ENCODE results near the gene SEMA5A. TPM values are rescaled to one million over a fixed set of nuclear protein-coding genes. Genes with fewer than 3 reads are reported as not detected.

Gene SEMA5A
- total and polyA plus RNA-seq, 7 donors: 0.60 to 4.7 (median 2.8) TPM

- no peak for DNase-seq
- no peaks in the 10 kb centered on the region for H3K27me3 ChIP-seq
- peaks cover 0 to 20% (median 7%) of the 10 kb centered on the region in 4 donors for H3K4me1 ChIP-seq
- no peaks in the 10 kb centered on the region for H3K36me3 ChIP-seq
- H3K4me3 ChIP-seq: no peak overlapping the region
- no peak overlapping the region for H3K27ac ChIP-seq
- intact Hi-C loops (cut with DNase I): no loop called here
- no peaks in the 10 kb centered on the region for H3K9me3 ChIP-seq
- TF ChIP-seq CTCF (IDR thresholded peaks at IDR 0.05) (no peak), POLR2A (IDR thresholded peaks at IDR 0.05) (no peak), EP300 (IDR thresholded peaks at IDR 0.05) (no peak), POLR2AphosphoS5 (IDR thresholded peaks at IDR 0.05) (no peak)
- 80 to 91% methylated on average over 6 of the region's 6 CpGs for WGBS, 2 donors
Observed at GRCh38 chr5:9094582-9094981, 451.3 kb downstream of the SEMA5A start.

- WGBS, 2 donors: 89 to 93% methylated on average over 5 of the region's 5 CpGs
- no peaks in the 10 kb centered on the region for H3K9me3 ChIP-seq
- intact Hi-C loops (cut with DNase I): no loop called here
Observed at GRCh38 chr5:9091896-9092662, 453.8 kb downstream of the SEMA5A start.

GRCh38 chr5:9090381-9091026 is 455.4 kb downstream of the SEMA5A start:
- Histone ChIP-seq H3K36me3 (no peaks in the 10 kb centered on the region), H3K27me3 (no peaks in the 10 kb centered on the region), H3K4me3 (no peak overlapping the region), H3K9me3 (no peaks in the 10 kb centered on the region), H3K27ac (no peak overlapping the region), H3K4me1 (peaks cover 0 to 20% (median 7%) of the 10 kb centered on the region in 4 donors)
- DNase-seq: no peak
- no peak for TF ChIP-seq POLR2A (IDR thresholded peaks at IDR 0.05)
- no peak for TF ChIP-seq EP300 (IDR thresholded peaks at IDR 0.05)
- TF ChIP-seq POLR2AphosphoS5 (IDR thresholded peaks at IDR 0.05): no peak
- no peak for TF ChIP-seq CTCF (IDR thresholded peaks at IDR 0.05)
- intact Hi-C loops (cut with DNase I): no loop called here
- WGBS, 2 donors: 79 to 84% methylated on average over 7 of the region's 7 CpGs

More at GRCh38 chr5:9091896-9092662, 453.8 kb downstream of the SEMA5A start:
- H3K27ac ChIP-seq: no peak overlapping the region
- H3K4me1 ChIP-seq: peaks cover 0 to 20% (median 7%) of the 10 kb centered on the region in 4 donors
- no peak for DNase-seq
- H3K36me3 ChIP-seq: no peaks in the 10 kb centered on the region
- TF ChIP-seq POLR2AphosphoS5 (IDR thresholded peaks at IDR 0.05) (no peak), EP300 (IDR thresholded peaks at IDR 0.05) (no peak), POLR2A (IDR thresholded peaks at IDR 0.05) (no peak), CTCF (IDR thresholded peaks at IDR 0.05) (no peak)
- H3K4me3 ChIP-seq: no peak overlapping the region
- H3K27me3 ChIP-seq: no peaks in the 10 kb centered on the region

GRCh38 chr5:9089893-9090292 is 456.0 kb downstream of the SEMA5A start:
- no peak for DNase-seq
- Histone ChIP-seq H3K4me1 (peaks cover 0 to 17% (median 6%) of the 10 kb centered on the region in 4 donors), H3K4me3 (no peak overlapping the region), H3K9me3 (no peaks in the 10 kb centered on the region), H3K27ac (no peak overlapping the region), H3K36me3 (no peaks in the 10 kb centered on the region), H3K27me3 (no peaks in the 10 kb centered on the region)
- intact Hi-C loops (cut with DNase I): no loop called here
- WGBS, 2 donors: 75 to 89% methylated on average over 1 of the region's 1 CpG
- TF ChIP-seq POLR2AphosphoS5 (IDR thresholded peaks at IDR 0.05): no peak

GRCh38 chr5:9082996-9083395 is 462.9 kb downstream of the SEMA5A start:
- WGBS, 2 donors: 35 to 45% methylated on average over 1 of the region's 1 CpG
- no peak for TF ChIP-seq EP300 (IDR thresholded peaks at IDR 0.05)
- no peak for TF ChIP-seq POLR2A (IDR thresholded peaks at IDR 0.05)
- TF ChIP-seq POLR2AphosphoS5 (IDR thresholded peaks at IDR 0.05): no peak
- no peak for TF ChIP-seq CTCF (IDR thresholded peaks at IDR 0.05)
- no peaks in the 10 kb centered on the region for H3K27me3 ChIP-seq
- no peaks in the 10 kb centered on the region for H3K36me3 ChIP-seq
- no peaks in the 10 kb centered on the region for H3K4me1 ChIP-seq
- H3K4me3 ChIP-seq: no peak overlapping the region
- H3K27ac ChIP-seq: no peak overlapping the region
- intact Hi-C loops (cut with DNase I): no loop called here
- no peak for DNase-seq
- no peaks in the 10 kb centered on the region for H3K9me3 ChIP-seq
